Keratinocyte (primary cell): Measurements from ENCODE around the gene SMIM23.

Experiments
- CTCF ChIP-seq, 3 experiments: IDR thresholded peaks in 1 of 3; conservative IDR thresholded peaks in 1 of 3; optimal IDR thresholded peaks in 1 of 3; 2 replicates in 2 of 3; 3 replicates in 1 of 3; pipeline versions ENCODE3 to v1.5.1; 2011; ENCODE audit warnings: low read length in 3 of 3, mild to moderate bottlenecking in 3 of 3, moderate library complexity in 2 of 3, control low read depth in 1 of 3, inconsistent platforms in 1 of 3; ENCODE audit not compliant: insufficient read depth in 2 of 3; ENCODE audit errors: extremely low read depth in 1 of 3
- EZH2 ChIP-seq: IDR thresholded peaks from one replicate; pipeline ENCODE4 v1.6.1; 2012; ENCODE audit warnings: inconsistent platforms, mild to moderate bottlenecking, low read length, moderate library complexity

GRCh38 chr5:171738501-171738900 lies 47.1 kb upstream of the SMIM23 start:
- TF ChIP-seq CTCF (optimal IDR thresholded peaks at IDR 0.05 in 1 of 3, IDR thresholded peaks at IDR 0.05 in 1 of 3, conservative IDR thresholded peaks at IDR 0.05 in 1 of 3; ENCODE audit: extremely low read depth in 1 of 3, insufficient read depth in 2 of 3, low read length in 3 of 3) (no peak), EZH2 (no peak)
